HEK293T (cell line): Measurements from ENCODE around the gene SUSD3.

Source experiments
- CTCF ChIA-PET: fragments of 350-600 bp; formaldehyde crosslinking; extraction: SDS; loops from one replicate; lab custom pipeline; 2021; ENCODE audit warnings: antibody characterized with exemption, inconsistent platforms; lab: Yijun Ruan, JAX
- POLR2A ChIA-PET: fragments of 350-600 bp; formaldehyde crosslinking; extraction: SDS; loops from one replicate; lab custom pipeline; 2020; ENCODE audit warnings: antibody characterized with exemption, inconsistent platforms; lab: Yijun Ruan, JAX
- DNase-seq: peaks from one replicate; pipeline ENCODE4 v3.0.0; 2012; ENCODE audit warnings: mixed read lengths; ENCODE audit errors: extremely low spot score
- ARNT ChIP-seq: fragments of 450-650 bp; IDR thresholded peaks from 2 replicates; pipeline ENCODE4 v1.6.1; 2017; ENCODE audit warnings: mild to moderate bottlenecking
- BHLHE40 ChIP-seq: fragments of 450-650 bp; IDR thresholded peaks from 2 replicates; pipeline ENCODE4 v1.6.1; 2016; ENCODE audit warnings: mild to moderate bottlenecking, moderate library complexity, borderline replicate concordance
- CTBP1 ChIP-seq: fragments of 450-650 bp; IDR thresholded peaks from 2 replicates; pipeline ENCODE4 v1.6.1; 2016; ENCODE audit warnings: borderline replicate concordance
- ELF4 ChIP-seq: fragments of 450-650 bp; IDR thresholded peaks from 2 replicates; pipeline ENCODE4 v1.6.1; 2017; ENCODE audit warnings: antibody characterized with exemption
- FOXA1 ChIP-seq: fragments of 450-650 bp; IDR thresholded peaks from 2 replicates; pipeline ENCODE4 v1.6.1; 2016; ENCODE audit warnings: mild to moderate bottlenecking
- FOXK2 ChIP-seq: fragments of 450-650 bp; IDR thresholded peaks from 2 replicates; pipeline ENCODE4 v1.6.1; 2016; ENCODE audit warnings: mild to moderate bottlenecking
- FOXM1 ChIP-seq: fragments of 450-650 bp; IDR thresholded peaks from 2 replicates; pipeline ENCODE4 v1.6.1; 2017; ENCODE audit warnings: mild to moderate bottlenecking, borderline replicate concordance
- HDGF ChIP-seq: fragments of 450-650 bp; IDR thresholded peaks from 2 replicates; pipeline ENCODE4 v1.6.1; 2017; ENCODE audit warnings: antibody characterized with exemption, borderline replicate concordance
- L3MBTL2 ChIP-seq: fragments of 450-650 bp; conservative IDR thresholded peaks from 2 replicates; pipeline ENCODE4 v1.6.1; 2016; ENCODE audit warnings: mild to moderate bottlenecking
- LEF1 ChIP-seq: fragments of 450-650 bp; IDR thresholded peaks from 2 replicates; pipeline ENCODE4 v1.6.1; 2017; ENCODE audit warnings: mild to moderate bottlenecking, borderline replicate concordance
- NFRKB ChIP-seq: fragments of 450-650 bp; IDR thresholded peaks from 2 replicates; pipeline ENCODE4 v1.6.1; 2016; ENCODE audit warnings: mild to moderate bottlenecking, moderate library complexity
- PKNOX1 ChIP-seq: fragments of 450-650 bp; IDR thresholded peaks from 2 replicates; pipeline ENCODE4 v1.6.1; 2016
- SP1 ChIP-seq: fragments of 450-650 bp; IDR thresholded peaks from 2 replicates; pipeline ENCODE4 v1.6.1; 2017
- SUZ12 ChIP-seq: fragments of 450-650 bp; IDR thresholded peaks from 2 replicates; pipeline ENCODE4 v1.6.1; 2016; ENCODE audit warnings: mild to moderate bottlenecking
- TARDBP ChIP-seq: fragments of 450-650 bp; IDR thresholded peaks from 2 replicates; pipeline ENCODE4 v1.6.1; 2016
- ZNF384 ChIP-seq: fragments of 450-650 bp; IDR thresholded peaks from 2 replicates; pipeline ENCODE4 v1.6.1; 2016

The SUSD3 gene

GRCh38 chr9:93048566-93049448 is 9.7 kb upstream of the SUSD3 start:
- no peak for DNase-seq
- no peak for TF ChIP-seq SUZ12
- TF ChIP-seq BHLHE40: no peak
- no peak for TF ChIP-seq ELF4
- no peak for TF ChIP-seq LEF1
- TF ChIP-seq FOXK2: no peak
- TF ChIP-seq ZNF384: no peak
- TF ChIP-seq FOXM1: no peak
- no peak for TF ChIP-seq L3MBTL2
- TF ChIP-seq CTBP1: no peak
- TF ChIP-seq NFRKB: no peak
- TF ChIP-seq PKNOX1: no peak
- TF ChIP-seq ARNT: no peak
- CTCF ChIA-PET: interaction anchor here (0.6 kb wide), 1 partner anchor 375 kb away, joined by 5 read pairs; no protein-coding TSS in a partner anchor
- POLR2A ChIA-PET: no interaction called here

GRCh38 chr9:93049491-93049890 is 9.0 kb upstream of the SUSD3 start:
- CTCF ChIA-PET: interaction anchor here (0.6 kb wide), 1 partner anchor 374 kb away, joined by 5 read pairs; no protein-coding TSS in a partner anchor
- POLR2A ChIA-PET: no interaction called here

GRCh38 chr9:93050231-93050630 is 8.3 kb upstream of the SUSD3 start:
- DNase-seq: no peak
- ChIA-PET CTCF (no interaction called here), POLR2A (no interaction called here)
- TF ChIP-seq FOXA1 (no peak), NFRKB (no peak), ARNT (no peak), TARDBP (no peak), L3MBTL2 (no peak), ELF4 (no peak)

More at GRCh38 chr9:93049491-93049890, 9.0 kb upstream of the SUSD3 start:
- TF ChIP-seq ARNT: no peak
- TF ChIP-seq ELF4: no peak
- no peak for DNase-seq

- ChIA-PET POLR2A (no interaction called here), CTCF (no interaction called here)
- no peak for DNase-seq
- TF ChIP-seq ZNF384: no peak
- TF ChIP-seq SUZ12: no peak
- TF ChIP-seq FOXM1: no peak
- no peak for TF ChIP-seq BHLHE40
- TF ChIP-seq NFRKB: no peak
Observed at GRCh38 chr9:93051680-93052089, 6.8 kb upstream of the SUSD3 start.

GRCh38 chr9:93052791-93053540 is 5.5 kb upstream of the SUSD3 start:
- CTCF ChIA-PET: no interaction called here
- POLR2A ChIA-PET: no interaction called here

GRCh38 chr9:93053781-93054331 is 4.6 kb upstream of the SUSD3 start:
- TF ChIP-seq PKNOX1 (no peak), LEF1 (no peak), FOXM1 (no peak), CTBP1 (no peak), ELF4 (no peak), SP1 (no peak), L3MBTL2 (no peak), NFRKB (no peak), TARDBP (no peak), FOXK2 (no peak), FOXA1 (no peak), ZNF384 (no peak), BHLHE40 (no peak), ARNT (no peak), HDGF (no peak), SUZ12 (no peak)
- ChIA-PET CTCF (no interaction called here), POLR2A (no interaction called here)
- no peak for DNase-seq

More at GRCh38 chr9:93052791-93053540, 5.5 kb upstream of the SUSD3 start:
- no peak for TF ChIP-seq TARDBP
- no peak for TF ChIP-seq LEF1
- TF ChIP-seq FOXM1: no peak
- TF ChIP-seq SUZ12: no peak
- no peak for TF ChIP-seq L3MBTL2
- TF ChIP-seq SP1: no peak
- TF ChIP-seq HDGF: no peak
- no peak for TF ChIP-seq CTBP1
- no peak for TF ChIP-seq BHLHE40
- TF ChIP-seq FOXK2: no peak
- TF ChIP-seq PKNOX1: no peak
- TF ChIP-seq ARNT: no peak
- no peak for TF ChIP-seq ZNF384
- DNase-seq: no peak
